ELF-1 (cell line): ENCODE data around the gene EVC2.
"Not testable (repeated sequence)": the region's sequence is repeated elsewhere in the genome, so short reads cannot be mapped to it uniquely, and the experiment has no call there.

Experiments used
- DNase-seq: peaks from one replicate; pipeline ENCODE4 v3.0.0-alpha.2; 2016; ENCODE audit warnings: low read depth, low spot score

EVC2 gene

GRCh38 chr4:5626913-5627312, 81.4 kb downstream of the EVC2 start:
- no peak for DNase-seq

- no peak for DNase-seq
Measured at GRCh38 chr4:5622596-5622995, 85.8 kb downstream of the EVC2 start.

GRCh38 chr4:5619913-5620625, 88.3 kb downstream of the EVC2 start:
- no peak for DNase-seq

GRCh38 chr4:5618051-5618960, 90.1 kb downstream of the EVC2 start:
- DNase-seq, result no peak

- no peak for DNase-seq
Measured at GRCh38 chr4:5616331-5616950, 91.9 kb downstream of the EVC2 start.

DNA sequence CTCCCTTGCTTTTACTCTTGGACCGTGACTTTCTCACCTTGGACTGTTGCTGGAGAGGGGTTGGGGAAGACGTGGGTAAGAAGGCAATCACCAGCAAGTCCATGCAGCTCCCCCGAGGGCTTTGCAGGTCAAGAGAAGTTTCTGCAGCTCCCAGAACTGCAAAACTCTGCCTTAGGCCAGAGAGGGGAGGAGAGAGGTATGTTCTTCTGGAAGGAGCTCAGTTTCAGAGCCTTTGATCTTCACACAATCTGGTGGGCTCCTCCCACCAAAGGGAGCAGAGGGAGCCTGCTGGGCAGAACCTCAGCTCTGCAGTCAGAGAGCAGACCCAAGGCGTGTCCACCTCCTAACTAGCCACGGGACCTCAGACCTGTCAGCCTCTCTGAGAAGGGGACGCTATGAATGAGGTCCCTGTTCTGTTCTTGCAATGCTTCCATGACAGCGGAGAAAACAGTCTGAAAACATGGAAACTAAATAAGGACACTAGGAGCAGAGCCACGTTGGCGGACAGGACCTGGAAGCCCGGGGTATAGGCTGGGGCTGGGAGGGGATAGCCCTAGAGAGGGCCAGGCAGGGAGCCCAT, 92.8 kb downstream of the EVC2 start:
- peak; percentile 90 for DNase-seq

DNA sequence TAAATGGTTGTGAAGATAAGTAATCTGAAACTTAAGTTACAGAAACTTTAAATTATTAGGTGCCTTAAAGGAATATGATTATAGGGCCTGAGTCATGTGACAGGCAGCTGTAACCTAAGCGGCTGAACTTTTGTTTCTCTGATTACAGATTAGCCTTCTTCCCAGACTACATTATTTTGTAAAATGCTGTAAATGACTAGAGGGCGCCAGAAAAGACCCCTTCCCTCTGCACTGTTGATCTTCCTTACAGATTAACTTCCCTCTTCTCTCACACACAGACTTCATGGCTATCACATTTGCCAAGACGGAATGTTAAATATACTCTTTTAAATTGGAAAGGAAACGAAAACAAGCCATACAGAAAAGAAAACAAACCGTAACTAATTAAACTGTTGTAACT, 96.6 kb downstream of the EVC2 start:
- DNase-seq, result no peak

- DNase-seq, result no peak
Measured at GRCh38 chr4:5609306-5610007, 98.9 kb downstream of the EVC2 start.

GRCh38 chr4:5593828-5594227, 114.5 kb downstream of the EVC2 start:
- not testable (repeated sequence) for DNase-seq

DNA sequence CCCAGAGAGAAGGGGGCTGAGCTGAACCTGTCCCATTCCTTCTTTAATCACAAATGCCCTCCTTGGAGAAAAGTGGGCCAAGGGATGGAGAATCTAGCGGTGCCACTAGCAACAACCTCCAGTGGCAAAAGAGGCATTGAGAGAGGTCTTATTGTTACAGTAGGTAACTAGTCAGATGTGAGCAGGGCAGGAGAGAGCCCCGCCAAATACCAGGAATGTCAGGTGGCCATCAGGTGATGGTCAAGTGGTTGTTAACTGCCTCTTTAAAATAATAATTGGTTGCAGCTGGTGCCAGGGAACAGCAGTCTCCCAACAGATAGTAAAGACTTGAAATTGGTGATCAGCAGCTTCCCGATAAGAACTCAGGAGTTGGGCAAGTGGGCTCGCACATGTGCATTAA, 116.1 kb downstream of the EVC2 start:
- DNase-seq, result no peak

DNA sequence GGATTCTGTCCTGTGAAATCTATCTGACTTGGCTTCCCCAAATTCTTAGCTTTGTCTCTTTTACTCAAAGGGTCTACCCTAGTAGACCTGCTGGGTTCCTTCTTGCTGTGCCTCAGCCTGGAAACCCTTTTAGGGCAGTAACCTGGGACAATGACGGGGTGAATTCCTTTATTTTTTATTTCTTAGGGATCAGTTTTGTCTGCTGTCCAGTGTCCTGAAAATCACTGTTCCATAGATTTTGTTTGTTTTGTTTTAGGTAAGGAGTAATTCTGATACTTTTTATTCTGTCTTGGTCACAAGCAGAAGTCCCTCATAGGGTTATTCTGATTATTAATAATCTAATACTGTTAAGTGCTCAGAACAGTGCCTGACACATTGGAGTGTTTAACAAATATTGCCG, 118.9 kb downstream of the EVC2 start:
- DNase-seq, result no peak

- no peak for DNase-seq
Measured at GRCh38 chr4:5588046-5588445, 120.3 kb downstream of the EVC2 start.

- no peak for DNase-seq
Measured at GRCh38 chr4:5575941-5576340, 132.4 kb downstream of the EVC2 start.

GRCh38 chr4:5574386-5574785, 134.0 kb downstream of the EVC2 start:
- DNase-seq, result no peak

DNA sequence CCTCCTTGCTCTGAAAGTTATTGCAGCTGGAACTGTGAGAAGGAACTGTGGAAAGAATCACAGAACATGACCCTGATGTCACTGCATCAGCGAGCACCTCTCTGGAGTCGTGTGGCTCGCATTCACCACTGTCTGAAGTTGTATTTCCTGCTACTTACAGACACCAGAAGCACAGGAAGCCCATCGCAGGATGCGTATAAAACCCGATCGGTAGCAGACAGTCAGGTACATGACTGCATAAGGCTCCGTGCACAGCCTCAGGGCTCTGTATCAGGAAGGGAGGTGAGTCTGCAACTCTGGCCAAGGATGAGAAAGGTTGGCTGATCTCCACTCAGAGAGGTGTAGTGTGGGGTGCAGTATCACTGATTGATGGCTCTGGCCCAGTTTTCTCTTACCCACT, 134.4 kb downstream of the EVC2 start:
- DNase-seq, result no peak

- DNase-seq, result no peak
Measured at GRCh38 chr4:5572751-5573150, 135.6 kb downstream of the EVC2 start.

DNA sequence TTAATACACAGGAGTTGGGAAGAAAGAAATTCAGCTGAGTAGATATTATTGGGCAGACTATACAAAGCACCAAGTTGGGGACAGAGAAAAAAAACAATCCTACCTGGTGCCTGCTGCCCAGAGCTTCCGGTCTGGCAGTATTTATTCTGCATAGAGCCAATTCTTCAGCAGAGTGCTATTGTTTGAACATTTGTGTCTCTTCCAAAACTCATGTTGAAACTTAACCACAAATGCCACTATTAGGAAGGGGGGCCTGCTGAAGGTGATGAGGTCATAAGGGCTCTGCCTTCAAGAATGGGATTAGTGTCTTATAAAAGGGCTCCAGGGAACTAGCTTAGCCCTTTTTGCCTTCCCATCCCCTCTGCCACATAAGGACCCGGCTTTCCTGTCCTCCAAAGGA, 136.2 kb downstream of the EVC2 start:
- DNase-seq, result no peak

- DNase-seq, result no peak
Measured at GRCh38 chr4:5571646-5572045, 136.7 kb downstream of the EVC2 start.

DNA sequence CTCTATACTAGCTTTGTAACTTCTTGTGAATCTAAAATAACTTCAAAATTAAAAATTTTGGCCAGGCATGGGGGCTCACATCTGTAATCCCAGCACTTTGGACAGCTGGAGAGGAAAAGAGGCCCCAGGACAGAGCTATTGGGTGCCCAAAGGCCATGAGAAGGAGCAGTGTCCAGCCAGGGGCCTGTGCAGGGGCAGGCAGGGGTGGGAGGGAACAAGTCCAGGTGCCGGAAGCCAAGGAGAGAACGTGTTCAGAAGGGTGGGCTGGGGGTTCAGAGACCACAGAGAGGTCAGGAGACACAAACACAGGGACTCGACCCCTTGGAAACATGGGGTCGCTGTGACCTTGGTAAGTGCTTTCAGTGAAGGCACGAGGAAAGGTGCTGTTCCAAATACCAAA, 138.9 kb downstream of the EVC2 start:
- DNase-seq, result no peak

DNA sequence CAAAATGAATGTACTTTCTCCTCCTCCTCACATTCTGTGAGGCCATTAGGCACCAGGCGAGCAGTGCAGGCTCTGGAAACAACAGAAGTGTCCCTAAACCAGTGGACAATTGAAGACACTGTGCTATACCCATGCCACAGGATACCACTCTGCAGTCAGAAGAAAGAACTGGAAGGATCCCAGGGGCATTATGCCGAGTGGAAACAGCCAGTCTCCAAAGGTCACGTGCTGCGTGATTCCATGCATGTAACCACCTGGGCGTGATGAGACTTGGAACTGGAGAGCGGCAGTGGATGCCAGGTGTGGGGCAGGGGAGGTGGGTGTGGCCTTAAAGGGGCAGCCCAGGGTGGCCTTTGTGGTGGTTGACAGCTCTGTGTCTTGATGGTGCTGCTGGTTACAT, 139.4 kb downstream of the EVC2 start:
- DNase-seq, result no peak

GRCh38 chr4:5568336-5568735, 140.0 kb downstream of the EVC2 start:
- no peak for DNase-seq

GRCh38 chr4:5566991-5567390, 141.4 kb downstream of the EVC2 start:
- DNase-seq, result no peak
